Gastrocnemius medialis (tissue), 4 donors: ENCODE data around the gene KLHL29.

Source experiments
- POLR2A ChIP-seq, 2 donors: fragments of 450-650 bp; IDR thresholded peaks; one replicate each; pipeline ENCODE4 v1.6.1; 2017; ENCODE audit warnings: antibody characterized with exemption in 2 of 2, mild to moderate bottlenecking in 2 of 2, moderate library complexity in 2 of 2
- TF ChIP-seq, protein P1 (sequence below), 5 experiments: fragments of 450-650 bp in 3 of 5; fragments of 200-600 bp in 2 of 5; sonication (generic) in 2 of 5; IDR thresholded peaks in 4 of 5; conservative IDR thresholded peaks in 1 of 5; 1 replicate in 4 of 5; 2 replicates in 1 of 5; pipeline ENCODE4 v1.5.1; 2016 to 2019; ENCODE audit warnings: antibody characterized with exemption in 5 of 5, mild to moderate bottlenecking in 3 of 5, moderate library complexity in 3 of 5

DNA sequence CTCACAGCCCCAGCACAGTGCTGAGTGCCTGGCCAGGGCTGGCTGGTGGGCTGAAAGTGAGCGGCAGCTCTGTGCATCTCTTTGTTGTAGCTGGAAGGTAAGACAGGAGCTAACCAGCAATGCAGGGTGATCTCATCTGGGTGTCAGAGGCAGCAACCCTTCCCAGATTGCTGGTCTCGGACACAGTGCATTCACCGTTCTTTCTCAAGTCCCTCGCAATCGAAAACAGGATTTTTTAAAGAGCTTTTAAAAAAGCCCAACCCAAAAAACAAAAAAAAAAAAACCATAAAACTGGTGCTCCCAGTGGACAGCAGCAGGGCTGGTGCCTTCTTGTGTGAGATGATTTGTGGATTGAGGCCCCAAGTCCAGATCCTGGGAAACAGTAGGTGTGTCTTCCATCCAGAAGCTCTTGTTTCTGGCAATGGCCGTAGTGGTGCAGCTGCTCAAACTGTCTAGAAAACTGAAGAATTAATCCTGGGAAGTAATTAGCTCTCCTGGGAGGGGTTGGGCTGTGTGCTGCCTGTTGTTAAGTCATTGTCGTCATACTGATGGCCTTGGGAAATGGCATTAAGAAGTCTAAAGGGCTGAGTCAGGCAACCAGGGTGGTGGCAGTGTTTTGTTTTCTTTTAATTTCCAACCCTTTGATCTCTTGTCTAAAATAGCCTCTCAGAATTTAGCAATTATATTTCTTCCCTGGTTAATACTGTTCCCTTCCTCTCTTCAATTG is 156.7 kb downstream of the KLHL29 start:
- TF ChIP-seq, protein P1, sequence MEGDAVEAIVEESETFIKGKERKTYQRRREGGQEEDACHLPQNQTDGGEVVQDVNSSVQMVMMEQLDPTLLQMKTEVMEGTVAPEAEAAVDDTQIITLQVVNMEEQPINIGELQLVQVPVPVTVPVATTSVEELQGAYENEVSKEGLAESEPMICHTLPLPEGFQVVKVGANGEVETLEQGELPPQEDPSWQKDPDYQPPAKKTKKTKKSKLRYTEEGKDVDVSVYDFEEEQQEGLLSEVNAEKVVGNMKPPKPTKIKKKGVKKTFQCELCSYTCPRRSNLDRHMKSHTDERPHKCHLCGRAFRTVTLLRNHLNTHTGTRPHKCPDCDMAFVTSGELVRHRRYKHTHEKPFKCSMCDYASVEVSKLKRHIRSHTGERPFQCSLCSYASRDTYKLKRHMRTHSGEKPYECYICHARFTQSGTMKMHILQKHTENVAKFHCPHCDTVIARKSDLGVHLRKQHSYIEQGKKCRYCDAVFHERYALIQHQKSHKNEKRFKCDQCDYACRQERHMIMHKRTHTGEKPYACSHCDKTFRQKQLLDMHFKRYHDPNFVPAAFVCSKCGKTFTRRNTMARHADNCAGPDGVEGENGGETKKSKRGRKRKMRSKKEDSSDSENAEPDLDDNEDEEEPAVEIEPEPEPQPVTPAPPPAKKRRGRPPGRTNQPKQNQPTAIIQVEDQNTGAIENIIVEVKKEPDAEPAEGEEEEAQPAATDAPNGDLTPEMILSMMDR (IDR thresholded peaks at IDR 0.05 in 4 of 5, conservative IDR thresholded peaks at IDR 0.05 in 1 of 5) = no peak
- no peak for TF ChIP-seq POLR2A (IDR thresholded peaks at IDR 0.05)
